VCaP (cell line): Measurements from ENCODE around the gene CCDC33.

Experiments
- H3K27ac ChIP-seq: fragments of 450-650 bp; 2 replicates; pipeline ENCODE4 v1.5.1; 2017
- TF ChIP-seq, protein P1 (sequence below): fragments of 450-650 bp; conservative IDR thresholded peaks from 2 replicates; pipeline ENCODE4 v1.5.1; 2017; ENCODE audit warnings: mild to moderate bottlenecking, moderate library complexity

Gene CCDC33

DNA sequence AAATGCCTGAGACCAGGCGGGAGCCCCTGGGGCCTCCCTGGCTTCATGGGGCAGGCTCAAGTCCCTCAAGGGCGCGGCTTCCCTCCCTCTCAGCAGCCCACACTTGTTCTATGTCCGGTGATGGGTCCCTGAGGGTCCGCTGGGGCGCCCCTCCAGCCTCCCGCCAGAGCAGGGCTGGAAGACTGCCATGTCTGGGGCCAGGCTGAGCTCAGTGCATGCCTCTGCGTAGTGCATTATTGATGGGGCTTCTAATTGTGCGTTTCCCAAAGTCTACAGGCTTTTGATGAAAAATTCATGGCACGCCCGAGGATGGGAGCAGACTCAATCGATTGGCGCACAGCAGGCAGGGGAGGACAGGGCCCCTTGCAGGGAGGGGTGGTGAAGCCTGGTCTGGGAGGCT is 80.0 kb downstream of the CCDC33 start:
- TF ChIP-seq, protein P1, sequence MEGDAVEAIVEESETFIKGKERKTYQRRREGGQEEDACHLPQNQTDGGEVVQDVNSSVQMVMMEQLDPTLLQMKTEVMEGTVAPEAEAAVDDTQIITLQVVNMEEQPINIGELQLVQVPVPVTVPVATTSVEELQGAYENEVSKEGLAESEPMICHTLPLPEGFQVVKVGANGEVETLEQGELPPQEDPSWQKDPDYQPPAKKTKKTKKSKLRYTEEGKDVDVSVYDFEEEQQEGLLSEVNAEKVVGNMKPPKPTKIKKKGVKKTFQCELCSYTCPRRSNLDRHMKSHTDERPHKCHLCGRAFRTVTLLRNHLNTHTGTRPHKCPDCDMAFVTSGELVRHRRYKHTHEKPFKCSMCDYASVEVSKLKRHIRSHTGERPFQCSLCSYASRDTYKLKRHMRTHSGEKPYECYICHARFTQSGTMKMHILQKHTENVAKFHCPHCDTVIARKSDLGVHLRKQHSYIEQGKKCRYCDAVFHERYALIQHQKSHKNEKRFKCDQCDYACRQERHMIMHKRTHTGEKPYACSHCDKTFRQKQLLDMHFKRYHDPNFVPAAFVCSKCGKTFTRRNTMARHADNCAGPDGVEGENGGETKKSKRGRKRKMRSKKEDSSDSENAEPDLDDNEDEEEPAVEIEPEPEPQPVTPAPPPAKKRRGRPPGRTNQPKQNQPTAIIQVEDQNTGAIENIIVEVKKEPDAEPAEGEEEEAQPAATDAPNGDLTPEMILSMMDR, result no peak
- H3K27ac ChIP-seq, result no peak overlapping the region

DNA sequence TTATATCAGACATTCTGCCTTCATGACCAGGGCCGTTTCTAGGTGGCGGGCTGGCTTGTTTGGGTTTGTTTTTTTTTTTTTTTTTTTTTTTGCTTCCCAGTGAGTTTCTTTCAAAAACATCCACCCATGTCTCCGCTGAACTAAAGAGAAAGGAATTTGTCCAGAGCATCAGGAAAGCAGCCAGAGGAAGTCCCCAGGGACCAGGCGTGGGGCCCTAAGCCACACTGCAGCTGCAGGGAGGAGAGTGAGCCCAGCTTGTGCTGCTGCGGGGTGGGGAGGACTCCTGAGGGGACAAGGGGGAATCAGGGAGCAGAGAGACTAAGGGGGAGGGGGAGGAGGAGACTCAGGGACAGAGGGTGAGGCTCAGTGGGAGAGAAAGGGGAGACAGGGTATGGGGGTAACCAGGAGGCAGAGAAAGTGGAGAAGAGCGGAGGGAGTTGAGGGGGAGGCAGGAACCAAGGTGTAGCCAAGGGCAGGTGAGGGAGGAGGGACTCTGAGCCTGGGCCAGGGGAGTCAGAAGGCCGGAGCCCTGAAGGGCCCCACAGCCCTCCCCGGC is 81.8 kb downstream of the CCDC33 start:
- no peak overlapping the region for H3K27ac ChIP-seq
- TF ChIP-seq, protein P1, result no peak

- H3K27ac ChIP-seq, result no peak overlapping the region
- TF ChIP-seq, protein P1, result no peak
Measured at GRCh38 chr15:74318376-74319137, 82.4 kb downstream of the CCDC33 start.

- TF ChIP-seq, protein P1, result no peak
- H3K27ac ChIP-seq, result no peak overlapping the region
Measured at GRCh38 chr15:74319138-74319460, 83.0 kb downstream of the CCDC33 start.

- no peak overlapping the region for H3K27ac ChIP-seq
- TF ChIP-seq, protein P1, result no peak
Measured at GRCh38 chr15:74319596-74320351, 83.6 kb downstream of the CCDC33 start.

- TF ChIP-seq, protein P1, result peak; percentile 92
- H3K27ac ChIP-seq, result no peak overlapping the region
Measured at GRCh38 chr15:74320352-74321247, 84.5 kb downstream of the CCDC33 start.
